HG03064 (cell line): ENCODE measurements around the gene PMIS2.

Source experiments
- ATAC-seq: cut with Tn5 transposase; IDR thresholded peaks from one replicate; pipeline ENCODE4 v1.9.1; 2021; ENCODE audit warnings: low read depth; ENCODE audit not compliant: unreplicated experiment

Gene PMIS2

DNA sequence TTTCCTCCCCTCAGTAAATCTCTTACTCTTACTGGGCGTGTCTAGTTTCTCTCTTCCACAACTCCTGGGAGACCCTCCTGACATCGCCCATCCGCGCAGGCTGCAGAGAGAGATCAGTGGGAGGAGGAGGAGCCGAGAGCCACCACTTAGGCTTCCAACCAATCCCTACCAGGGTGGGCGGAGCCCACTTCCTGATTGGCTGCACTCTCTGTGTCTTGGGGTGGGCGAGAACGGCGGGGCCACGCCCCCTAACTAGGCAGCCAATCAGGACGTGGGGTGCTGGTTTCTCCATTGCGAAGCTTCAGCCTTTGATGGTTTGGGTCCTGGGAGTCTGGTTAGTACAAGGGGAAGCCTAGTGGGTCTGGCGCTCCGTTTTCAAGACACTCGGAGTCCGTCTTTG lies at the start of gene PMIS2:
TSS of gene PMIS2 (plus strand) at position 326 of the 400 bp plus-strand sequence. CDS start 87 bp downstream, outside the sequence.
- no peak for ATAC-seq

- ATAC-seq, result no peak
Measured at GRCh38 chr19:35539314-35539713, 46.7 kb upstream of the PMIS2 start.

DNA sequence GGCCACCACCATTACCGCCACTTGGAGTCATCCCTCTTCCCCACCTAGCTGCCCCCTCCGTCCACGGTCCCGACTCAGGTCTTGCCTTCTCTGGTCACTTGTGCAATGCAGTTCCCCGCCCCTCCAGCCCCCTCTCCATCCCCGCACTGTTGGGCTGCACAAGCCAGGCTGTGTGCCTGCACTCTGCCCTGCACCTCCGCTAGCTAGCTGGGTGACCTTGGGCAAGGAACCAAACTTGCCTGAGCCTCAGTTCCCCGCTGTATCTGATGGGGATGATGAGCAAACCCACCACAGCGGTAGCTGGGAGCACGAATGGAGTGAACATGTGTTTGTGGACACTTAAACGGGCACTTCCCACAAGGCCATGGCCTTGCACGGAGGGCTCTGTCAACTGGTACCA lies 46.1 kb upstream of the PMIS2 start:
- no peak for ATAC-seq

DNA sequence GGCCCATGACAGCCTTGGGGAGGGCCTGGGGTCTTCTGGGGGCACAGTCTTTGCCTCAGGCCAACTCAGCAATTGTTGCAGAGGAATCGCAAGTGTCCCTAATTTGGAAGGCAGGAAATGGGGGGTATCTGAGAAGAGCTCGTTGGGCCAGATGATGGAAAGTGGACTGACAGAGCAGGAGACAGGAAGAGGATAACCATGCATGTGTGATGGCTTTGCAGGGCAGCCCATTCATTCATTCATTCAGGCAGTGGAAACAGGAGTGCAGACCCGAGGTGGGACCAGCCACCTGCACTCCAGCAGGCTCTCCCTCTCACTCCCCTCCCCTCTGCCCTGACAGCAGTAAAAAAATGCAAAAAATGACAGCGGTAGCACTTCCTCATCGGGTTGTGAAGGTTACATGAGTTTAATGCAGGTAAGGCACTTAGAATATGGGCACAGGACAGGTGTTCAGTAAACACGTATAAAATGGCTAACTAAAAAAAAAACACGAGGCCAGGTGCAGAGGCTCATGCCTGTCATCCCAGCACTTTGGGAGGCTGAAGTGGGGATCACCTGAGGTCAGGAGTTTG lies 45.5 kb upstream of the PMIS2 start:
- ATAC-seq, result no peak

GRCh38 chr19:35542209-35542608 lies 43.8 kb upstream of the PMIS2 start:
- no peak for ATAC-seq

- no peak for ATAC-seq
Measured at GRCh38 chr19:35543280-35544109, 42.5 kb upstream of the PMIS2 start.

DNA sequence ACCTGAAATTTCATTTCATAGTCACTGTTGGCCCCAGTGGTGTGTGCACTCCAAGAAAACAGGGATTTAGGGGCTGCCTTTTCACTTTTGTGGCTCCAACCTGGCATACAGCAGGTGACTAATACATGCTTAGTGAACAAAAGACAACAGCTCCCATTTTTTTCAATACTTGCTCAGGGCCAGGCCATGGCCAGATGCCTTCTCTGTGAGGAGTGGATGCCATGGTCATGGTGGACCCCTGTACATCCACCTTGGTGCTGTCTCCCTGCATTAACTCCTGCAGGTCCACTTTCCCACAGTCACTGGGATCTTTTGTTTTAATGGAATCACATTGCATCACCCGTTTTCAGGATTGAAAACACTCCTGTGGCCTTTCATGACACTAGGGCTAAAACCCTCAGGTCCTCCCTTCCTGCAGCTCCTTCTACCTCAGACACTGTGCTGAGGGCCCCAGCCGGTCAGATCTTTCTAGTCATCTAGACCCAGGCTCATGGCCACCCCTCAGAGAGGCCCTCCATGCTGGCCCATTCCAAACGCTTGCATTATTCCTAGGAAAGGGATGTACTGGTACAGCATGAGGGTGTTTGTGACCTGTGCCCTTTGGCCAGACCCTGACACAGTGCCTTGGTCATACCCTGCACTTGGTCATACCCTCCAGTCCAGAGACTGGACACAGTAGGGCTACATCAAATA lies 41.7 kb upstream of the PMIS2 start:
- no peak for ATAC-seq

GRCh38 chr19:35545001-35545854 lies 40.7 kb upstream of the PMIS2 start, which contains the start of gene TMEM147:
TSS of gene TMEM147 (plus strand) at chr19:35545626. CDS start at chr19:35545740, 114 bp downstream.
- ATAC-seq, result no peak

GRCh38 chr19:35545855-35546381 lies 40.1 kb upstream of the PMIS2 start:
- ATAC-seq, result no peak

GRCh38 chr19:35546532-35546931 lies 39.4 kb upstream of the PMIS2 start:
- ATAC-seq, result no peak

- ATAC-seq, result no peak
Measured at GRCh38 chr19:35549174-35549788, 36.7 kb upstream of the PMIS2 start.

DNA sequence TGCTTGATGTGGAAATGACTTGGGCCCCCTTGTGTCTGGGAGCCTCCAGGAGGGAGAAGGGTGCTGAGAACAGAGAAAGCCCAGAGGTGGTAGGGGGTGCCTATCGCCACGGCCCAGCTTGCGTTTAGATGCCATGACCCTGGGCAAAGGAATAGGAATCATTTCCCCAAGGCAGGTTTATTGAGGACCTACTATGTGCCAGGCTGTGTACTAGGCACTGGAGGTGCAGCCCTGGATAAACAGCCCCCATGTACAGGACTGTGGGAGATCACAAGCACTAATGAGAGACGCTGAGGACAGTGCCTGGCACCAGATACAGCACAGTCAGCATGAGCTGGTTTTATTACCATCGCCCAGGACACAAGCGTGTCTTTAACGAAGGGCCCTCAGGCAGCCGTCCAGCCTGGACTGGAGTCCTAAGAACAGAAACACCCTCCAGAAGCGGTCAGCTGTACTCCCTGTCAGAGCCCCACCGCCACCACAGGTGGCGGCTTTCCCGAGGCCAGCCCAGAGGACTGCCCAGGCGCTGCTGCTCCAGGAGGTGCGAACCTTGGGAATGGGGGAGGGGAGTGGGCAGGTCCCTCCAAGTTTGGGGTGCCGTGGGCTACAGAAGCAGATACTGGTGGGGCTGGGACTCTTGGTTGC lies 36.0 kb upstream of the PMIS2 start:
- no peak for ATAC-seq

GRCh38 chr19:35551091-35551810 lies 34.7 kb upstream of the PMIS2 start:
- no peak for ATAC-seq

DNA sequence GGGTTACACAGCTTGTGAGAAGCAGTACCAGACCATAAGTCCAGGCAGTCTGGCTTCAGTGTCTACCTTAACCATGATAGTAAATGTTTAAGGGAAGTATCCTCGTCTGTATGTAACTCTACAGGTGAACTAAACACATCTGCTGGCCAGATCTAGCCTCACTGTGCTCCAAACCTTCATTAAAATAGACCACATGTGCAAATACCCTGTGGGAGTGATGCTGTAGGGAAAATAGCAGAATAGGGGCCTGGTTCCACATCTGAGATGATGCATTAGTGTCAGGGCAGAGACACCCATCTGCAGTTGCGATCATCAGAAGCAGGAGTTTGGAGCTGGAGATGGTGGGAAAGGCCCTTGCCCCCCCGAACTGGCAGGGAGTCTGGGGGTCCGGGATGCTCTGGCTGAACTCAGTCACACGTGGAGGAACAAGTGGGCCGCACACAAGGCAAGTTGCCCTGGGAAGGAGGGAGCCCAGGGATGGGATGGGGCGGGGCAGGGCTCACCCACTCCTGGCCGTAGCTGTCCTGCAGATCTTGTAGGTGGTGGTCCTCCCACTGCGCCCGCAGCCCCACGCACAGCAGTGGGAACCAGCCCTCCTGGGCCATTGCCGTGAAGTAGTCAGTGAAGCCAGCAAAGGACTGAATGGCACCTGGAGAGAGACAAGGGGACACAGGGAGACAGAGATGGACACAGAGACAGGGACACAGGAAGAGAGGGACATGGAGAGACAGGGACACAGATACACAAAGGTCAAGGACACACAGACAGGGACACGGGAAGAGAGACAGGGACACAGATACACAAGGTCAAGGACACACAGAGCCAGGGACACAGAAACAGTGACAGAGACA lies 33.2 kb upstream of the PMIS2 start:
- no peak for ATAC-seq

DNA sequence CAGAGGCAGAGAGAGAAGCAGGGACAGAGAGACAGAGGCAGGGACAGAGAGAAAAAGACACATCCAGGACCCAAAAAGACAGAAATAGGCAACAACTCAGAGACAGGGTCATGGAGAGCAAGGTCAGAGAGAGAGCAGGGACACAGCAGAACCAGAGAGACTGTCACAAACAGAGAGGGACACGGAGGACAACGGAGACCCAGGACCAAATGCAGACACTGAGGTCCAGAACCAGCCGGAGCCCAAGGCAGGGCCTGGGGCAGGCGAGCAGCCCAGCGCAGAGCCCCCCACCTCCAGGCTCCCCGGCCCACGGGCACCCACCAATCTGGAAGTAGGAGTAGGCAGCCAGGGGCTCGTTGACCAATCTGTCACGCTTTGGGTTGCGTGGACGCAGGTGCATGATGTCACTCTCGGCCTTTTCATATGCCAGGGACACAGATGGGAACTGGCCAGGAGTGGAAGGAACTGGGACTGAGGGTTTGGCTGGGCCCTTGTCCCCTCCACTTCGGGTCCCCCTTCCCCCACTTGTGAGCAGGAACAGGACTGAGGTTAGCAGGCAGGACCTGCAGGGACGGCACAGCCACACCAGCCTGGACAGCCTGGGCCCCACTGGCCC lies 32.5 kb upstream of the PMIS2 start:
- no peak for ATAC-seq

DNA sequence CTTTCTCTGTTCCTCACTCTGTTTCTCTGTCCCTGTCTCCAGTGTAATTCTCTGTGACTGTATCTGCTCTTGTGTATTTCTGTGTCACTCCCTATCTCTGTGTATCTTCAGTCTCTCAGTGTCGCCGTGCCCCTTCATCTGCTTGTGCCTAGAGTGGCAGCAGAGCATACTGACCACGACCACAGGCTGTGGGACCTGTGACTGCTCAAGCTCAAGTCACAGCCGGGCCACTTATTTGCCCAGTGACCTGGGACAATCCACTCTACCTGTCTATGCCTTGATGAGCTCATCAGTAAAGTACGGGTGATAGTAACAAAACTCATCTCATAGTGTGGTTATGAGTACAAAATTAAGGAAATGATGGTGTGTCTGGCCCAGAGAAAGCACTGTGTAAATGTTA lies 31.9 kb upstream of the PMIS2 start:
- no peak for ATAC-seq

DNA sequence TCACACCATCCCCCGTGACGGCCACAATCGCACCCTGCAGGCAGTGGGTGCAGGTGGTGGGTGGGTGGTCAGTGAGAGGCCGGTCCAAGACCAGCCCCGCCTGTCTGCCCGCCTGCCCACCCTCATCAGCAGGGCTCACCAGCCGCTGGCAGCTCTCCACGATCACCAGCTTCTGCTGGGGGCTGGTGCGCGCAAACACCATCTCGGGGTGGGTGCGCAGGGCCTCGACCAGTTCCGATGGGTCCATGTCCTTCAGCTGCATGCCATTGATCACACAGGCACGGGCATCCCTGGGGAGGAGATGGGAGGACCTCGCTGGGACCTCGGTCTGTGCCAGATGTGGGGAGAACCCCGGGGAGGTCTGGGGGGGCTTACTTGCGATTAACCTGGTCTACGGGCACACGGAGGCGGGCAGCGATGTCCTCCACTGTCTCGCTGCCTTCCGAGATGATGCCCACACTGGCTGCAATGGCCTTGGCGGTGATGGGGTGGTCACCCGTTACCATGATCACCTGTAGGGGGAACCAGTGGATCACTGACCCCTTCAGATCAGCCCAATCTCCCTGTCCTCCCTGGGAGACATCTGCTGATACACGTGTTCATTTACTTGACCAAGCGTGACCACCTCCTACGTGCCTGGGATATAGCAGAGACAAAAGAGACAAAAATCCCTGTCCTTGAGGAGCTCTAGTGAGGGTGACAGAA lies 30.5 kb upstream of the PMIS2 start:
- ATAC-seq, result no peak
